GM21737 (cell line): Measurements from ENCODE around the gene SHLD1.
"Not testable (repeated sequence)": the region's sequence is repeated elsewhere in the genome, so short reads cannot be mapped to it uniquely, and the experiment has no call there.

Source experiments
- ATAC-seq: cut with Tn5 transposase; IDR thresholded peaks from one replicate; pipeline ENCODE4 v1.9.1; 2021; ENCODE audit warnings: mild to moderate bottlenecking, moderate library complexity; ENCODE audit not compliant: unreplicated experiment

SHLD1 gene

DNA sequence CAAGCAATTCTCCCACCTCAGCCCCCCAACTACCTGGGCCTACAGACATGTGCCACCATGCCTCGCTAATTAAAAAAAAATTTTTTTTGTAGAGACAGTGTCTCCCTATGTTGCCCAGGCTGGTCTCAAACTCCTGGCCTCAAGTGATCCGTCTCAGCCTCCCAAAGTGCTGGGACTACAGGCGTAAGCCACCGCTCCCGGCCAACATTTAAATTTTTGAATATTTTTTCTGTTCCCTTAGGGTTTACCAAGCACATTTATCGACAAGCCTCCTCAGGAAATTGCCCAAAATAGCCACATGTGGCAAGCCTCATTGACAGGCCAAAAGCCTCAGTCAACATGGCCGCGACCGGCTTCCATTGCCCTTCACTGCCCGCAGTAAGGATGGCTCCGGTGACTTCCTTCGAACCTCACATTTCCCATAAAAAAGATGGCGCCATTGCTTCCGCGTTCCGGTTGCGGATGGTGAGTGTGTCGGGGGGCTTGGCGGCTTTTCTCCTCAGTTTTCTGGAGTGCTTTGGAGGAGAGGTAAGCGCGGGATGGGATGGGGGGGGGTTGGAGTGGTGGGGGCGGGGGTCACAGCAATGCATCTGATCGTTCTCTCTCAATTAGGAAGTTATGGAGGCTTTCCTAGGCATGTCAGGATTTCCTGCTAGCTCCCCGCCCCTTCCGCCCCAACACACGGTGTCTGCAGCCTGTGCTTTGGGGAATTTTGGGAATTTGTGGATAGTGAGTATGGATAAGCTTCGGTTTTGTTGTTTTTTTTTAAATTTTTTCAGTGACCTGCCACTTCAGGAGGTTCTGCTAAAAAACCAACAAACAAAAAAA is at the start of gene SHLD1:
SHLD1 (plus strand) TSS at position 450 of the 828 bp plus-strand sequence. CDS start 22,465 bp downstream, outside the sequence.
- ATAC-seq: peak; percentile 91

DNA sequence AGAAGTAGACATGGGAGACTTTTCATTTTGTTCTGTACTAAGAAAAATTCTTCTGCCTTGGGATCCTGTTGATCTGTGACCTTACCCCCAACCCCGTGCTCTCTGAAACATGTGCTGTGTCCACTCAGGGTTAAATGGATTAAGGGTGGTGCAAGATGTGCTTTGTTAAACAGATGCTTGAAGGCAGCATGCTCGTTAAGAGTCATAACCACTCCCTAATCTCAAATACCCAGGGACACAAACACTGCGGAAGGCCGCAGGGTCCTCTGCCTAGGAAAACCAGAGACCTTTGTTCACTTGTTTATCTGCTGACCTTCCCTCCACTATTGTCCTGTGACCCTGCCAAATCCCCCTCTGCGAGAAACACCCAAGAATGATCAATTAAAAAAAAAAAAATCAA is 47.9 kb upstream of the SHLD1 start:
- not testable (repeated sequence) for ATAC-seq

- ATAC-seq: no peak
Observed at GRCh38 chr20:5703681-5704101, 46.5 kb upstream of the SHLD1 start.

DNA sequence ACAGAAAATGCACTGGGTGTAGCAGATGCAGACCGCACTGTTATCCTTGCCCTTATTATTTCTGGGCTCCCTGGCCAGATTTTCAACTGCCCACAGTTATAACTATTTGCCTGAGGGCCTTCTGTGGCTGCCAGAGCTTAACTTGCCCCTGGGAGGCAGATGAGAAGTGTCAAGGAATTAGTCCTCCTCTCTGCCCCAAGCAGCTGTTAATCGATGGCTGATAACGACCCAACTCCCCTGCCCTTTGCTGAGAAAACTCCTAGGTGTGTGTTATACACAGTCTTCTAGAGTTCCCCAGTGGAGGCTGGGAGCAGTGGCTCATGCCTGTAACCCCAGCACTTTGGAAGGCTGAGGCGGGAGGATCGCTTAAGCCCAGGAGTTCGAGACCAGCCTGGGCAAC is 44.4 kb upstream of the SHLD1 start:
- ATAC-seq: no peak

DNA sequence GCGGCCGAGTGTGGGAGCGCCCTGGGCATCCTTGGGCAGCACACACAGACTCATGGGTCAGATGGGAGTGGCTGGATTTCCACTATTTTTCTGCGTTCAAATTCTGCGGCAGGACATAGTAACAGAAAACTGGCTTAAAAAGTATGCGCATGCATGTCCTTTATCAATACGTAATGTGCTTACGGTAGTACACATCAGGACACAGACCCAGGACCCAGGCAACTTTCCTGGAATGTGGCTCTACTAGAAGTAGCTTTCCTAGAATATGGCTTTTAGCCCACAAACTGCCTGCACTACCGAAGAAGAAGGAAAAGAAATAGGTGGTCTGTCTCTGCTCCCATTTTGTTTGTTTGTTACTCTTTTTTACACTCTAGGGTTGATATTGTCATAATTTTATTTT is 43.4 kb upstream of the SHLD1 start:
- no peak for ATAC-seq

- no peak for ATAC-seq
Observed at GRCh38 chr20:5710551-5710950, 39.6 kb upstream of the SHLD1 start.

- ATAC-seq: no peak
Observed at GRCh38 chr20:5714261-5715041, 35.8 kb upstream of the SHLD1 start.

GRCh38 chr20:5715071-5715841 is 34.9 kb upstream of the SHLD1 start:
- ATAC-seq: no peak

DNA sequence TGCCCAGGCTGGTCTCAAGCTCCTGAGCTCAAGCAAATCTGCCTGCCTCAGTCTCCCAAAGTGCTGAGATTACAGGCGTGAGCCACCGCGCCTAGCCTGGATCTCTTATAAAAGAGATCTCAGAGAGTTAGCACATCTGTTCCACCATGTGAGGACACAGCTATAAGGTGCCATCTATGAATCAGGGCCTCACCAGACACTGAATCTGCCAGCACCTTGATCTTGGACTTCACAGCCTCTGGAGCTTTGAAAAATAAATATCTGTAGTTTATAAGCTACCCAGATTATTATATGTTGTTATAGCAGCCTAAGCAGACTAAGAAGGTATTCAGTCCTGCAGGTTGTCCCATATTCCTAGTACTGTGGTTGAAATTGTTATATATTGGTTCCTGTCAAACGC is 33.2 kb upstream of the SHLD1 start:
- ATAC-seq: no peak

DNA sequence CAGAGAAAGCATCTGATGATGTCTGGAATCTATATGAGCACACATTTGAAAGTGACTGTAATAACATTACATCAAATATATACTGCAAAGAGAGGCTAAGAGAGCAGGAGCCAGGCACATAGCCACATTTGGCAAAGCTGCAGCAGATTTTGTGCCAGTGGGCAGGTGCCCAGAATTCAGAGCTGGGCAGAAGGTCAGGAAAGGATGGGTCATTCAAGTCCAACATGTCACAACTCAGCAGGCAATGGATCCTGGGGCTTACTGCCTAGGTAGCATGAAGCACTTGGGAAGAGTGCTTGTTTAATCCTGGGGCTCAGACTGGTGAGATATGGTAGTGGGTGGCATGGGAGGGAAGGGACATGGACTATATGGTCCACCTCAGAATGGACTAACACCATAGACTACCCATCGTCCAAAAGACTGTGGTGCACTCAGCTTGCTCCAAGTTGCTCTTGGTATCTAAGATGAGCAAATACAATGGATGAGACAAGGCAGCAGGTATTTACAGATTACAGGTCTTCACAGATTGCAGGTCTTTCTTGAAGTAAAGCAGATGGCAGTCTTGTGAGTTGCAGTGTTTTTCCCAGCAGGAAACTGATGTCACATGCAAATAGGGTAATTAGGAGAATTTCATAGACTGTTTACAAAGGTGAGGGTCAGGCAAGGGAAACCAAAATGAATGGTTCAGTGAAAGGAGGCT is 31.2 kb upstream of the SHLD1 start:
- ATAC-seq: no peak

GRCh38 chr20:5719861-5720403 is 30.3 kb upstream of the SHLD1 start:
- no peak for ATAC-seq

DNA sequence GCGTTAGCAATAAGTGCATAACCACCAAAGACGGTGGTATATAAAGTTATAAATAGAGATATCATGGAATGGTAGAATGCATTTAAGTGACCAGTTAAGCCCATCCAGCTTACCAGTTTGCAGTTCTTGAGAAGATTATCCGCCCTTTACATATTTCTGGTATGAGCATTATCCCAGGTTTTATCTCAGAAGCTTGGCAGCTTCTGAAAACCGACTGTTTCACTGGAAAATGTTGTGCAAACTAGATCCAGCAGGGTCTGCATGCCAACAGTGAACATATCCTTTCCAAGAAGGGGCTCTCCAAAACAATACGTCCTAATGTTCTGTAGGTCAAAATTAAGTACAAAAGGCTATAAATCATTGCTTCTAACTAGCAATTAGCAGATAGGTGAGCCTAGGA is 29.5 kb upstream of the SHLD1 start:
- no peak for ATAC-seq

- not testable (repeated sequence) for ATAC-seq
Observed at GRCh38 chr20:5721356-5721755, 28.8 kb upstream of the SHLD1 start.

GRCh38 chr20:5722927-5723326 is 27.3 kb upstream of the SHLD1 start:
- ATAC-seq: no peak

- ATAC-seq: not testable (repeated sequence)
Observed at GRCh38 chr20:5725183-5725463, 25.1 kb upstream of the SHLD1 start.

DNA sequence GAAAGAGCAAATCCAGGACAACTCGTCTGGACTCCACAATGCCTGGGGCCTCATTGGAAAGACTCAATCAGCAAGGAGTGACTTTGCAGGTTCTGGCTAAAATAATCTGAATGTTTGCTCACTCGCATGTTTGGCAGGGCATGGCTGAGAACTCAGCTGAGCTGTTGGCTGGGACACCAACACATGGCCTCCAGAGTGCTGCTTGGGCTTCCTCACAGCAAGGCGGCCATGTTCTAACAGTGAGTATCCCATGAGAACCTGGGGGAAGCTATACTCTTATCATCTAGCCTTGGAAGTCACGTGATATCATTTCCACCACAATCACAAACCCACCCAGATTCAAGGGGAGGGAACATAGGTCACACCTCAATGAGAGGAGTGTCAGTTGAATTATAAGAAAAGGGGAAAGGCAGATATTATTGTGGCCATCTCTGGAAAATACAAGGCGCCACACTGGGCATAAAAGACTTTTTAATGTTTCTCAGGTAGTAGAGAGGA is 23.1 kb upstream of the SHLD1 start:
- no peak for ATAC-seq

GRCh38 chr20:5729348-5729747 is 20.9 kb upstream of the SHLD1 start:
- ATAC-seq: no peak

GRCh38 chr20:5730131-5730530 is 20.1 kb upstream of the SHLD1 start:
- ATAC-seq: no peak

- ATAC-seq: no peak
Observed at GRCh38 chr20:5731753-5732366, 18.3 kb upstream of the SHLD1 start.

- ATAC-seq: no peak
Observed at GRCh38 chr20:5734602-5735001, 15.6 kb upstream of the SHLD1 start.
